ENCODE measurements around the gene PTPRJ.
A peak's percentile ranks its signal among the peaks of the same experiment; 100 is the strongest.

Gene PTPRJ

DNA sequence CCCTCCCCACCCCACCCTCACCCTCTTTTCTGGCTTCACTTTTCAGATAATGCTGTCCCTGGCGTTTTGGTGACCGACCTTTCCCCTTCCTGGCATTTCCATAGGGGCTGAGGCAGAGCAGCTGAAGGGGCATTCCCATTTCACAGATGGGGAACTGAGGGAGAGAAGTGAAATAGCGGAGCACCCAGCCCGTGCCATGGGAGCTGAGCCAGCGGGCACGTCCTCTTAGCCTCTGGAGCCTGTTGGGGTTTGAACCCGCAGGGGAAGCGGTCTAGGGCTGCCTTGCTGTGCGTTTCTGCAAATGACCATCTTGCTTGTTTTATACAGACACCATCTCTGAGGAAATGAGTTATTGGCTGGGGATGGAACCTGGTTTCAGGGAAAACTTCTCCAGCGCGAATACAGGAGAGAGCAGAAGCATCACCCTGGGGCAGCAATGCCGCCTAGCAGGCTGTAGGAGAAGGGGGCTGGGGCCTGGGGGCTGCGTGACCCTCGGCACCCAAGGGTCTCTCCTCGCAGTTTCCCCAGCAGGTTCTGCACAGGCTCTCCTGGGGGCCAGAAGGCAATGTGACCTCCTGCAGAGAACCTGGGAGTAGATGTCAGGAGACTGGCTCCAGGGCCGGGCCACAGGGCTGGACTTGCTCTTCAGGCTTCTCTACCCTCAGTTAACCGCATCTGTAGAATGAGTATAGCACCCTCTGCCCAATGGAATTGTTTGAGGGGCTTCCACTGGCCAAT lies 1.5 kb downstream of the PTPRJ start:
- peak overlapping the region; percentile 61 for H3K4me3 ChIP-seq (ENCODE audit: control insufficient read depth, low read depth, low read length)
- TF ChIP-seq CTCF (IDR thresholded peaks at IDR 0.05; ENCODE audit: control insufficient read depth, insufficient read depth, low read depth, low read length, missing control alignments), result no peak
- no peak for DNase-seq (ENCODE audit: low read depth)

- H3K4me3 ChIP-seq (ENCODE audit: control insufficient read depth, low read depth, low read length), result no peak overlapping the region
- no peak for DNase-seq (ENCODE audit: low read depth)
- no peak for TF ChIP-seq CTCF (IDR thresholded peaks at IDR 0.05; ENCODE audit: control insufficient read depth, insufficient read depth, low read depth, low read length, missing control alignments)
These were observed 2.3 kb downstream of the PTPRJ start for GRCh38 chr11:47982616-47983015.

- no peak overlapping the region for H3K4me3 ChIP-seq (ENCODE audit: control insufficient read depth, low read depth, low read length)
- TF ChIP-seq CTCF (IDR thresholded peaks at IDR 0.05; ENCODE audit: control insufficient read depth, insufficient read depth, low read depth, low read length, missing control alignments), result no peak
- no peak for DNase-seq (ENCODE audit: low read depth)
These were observed 3.4 kb downstream of the PTPRJ start for GRCh38 chr11:47983464-47984397.

DNA sequence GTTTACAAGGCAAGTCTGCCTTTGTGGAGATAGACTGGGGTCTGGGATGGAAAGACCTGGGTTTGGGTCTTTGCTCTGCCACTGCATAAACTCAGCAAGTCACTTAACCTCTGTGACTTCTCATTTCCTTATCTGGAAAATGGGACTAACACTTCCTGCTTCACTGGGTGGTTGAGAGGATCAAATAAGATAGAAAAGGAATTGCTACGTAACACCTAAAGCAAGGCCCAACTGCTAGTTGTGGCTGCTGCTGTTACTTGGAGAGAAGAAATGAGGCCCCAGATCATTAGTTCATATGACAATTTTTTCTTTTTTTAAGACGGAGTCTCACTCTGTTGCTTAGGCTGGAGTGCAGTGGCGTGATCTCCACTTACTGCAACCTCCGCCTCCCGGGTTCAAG lies 5.9 kb downstream of the PTPRJ start:
- DNase-seq (ENCODE audit: low read depth), result no peak
- no peak for TF ChIP-seq CTCF (IDR thresholded peaks at IDR 0.05; ENCODE audit: control insufficient read depth, insufficient read depth, low read depth, low read length, missing control alignments)
- no peak overlapping the region for H3K4me3 ChIP-seq (ENCODE audit: control insufficient read depth, low read depth, low read length)

- DNase-seq (ENCODE audit: low read depth), result no peak
- TF ChIP-seq CTCF (IDR thresholded peaks at IDR 0.05; ENCODE audit: control insufficient read depth, insufficient read depth, low read depth, low read length, missing control alignments), result no peak
- H3K4me3 ChIP-seq (ENCODE audit: control insufficient read depth, low read depth, low read length), result no peak overlapping the region
These were observed 6.4 kb downstream of the PTPRJ start for GRCh38 chr11:47986742-47987141.

- no peak for TF ChIP-seq CTCF (IDR thresholded peaks at IDR 0.05; ENCODE audit: control insufficient read depth, insufficient read depth, low read depth, low read length, missing control alignments)
- no peak for DNase-seq (ENCODE audit: low read depth)
- H3K4me3 ChIP-seq (ENCODE audit: control insufficient read depth, low read depth, low read length), result no peak overlapping the region
These were observed 7.0 kb downstream of the PTPRJ start for GRCh38 chr11:47987310-47987709.

All from AG09309 (cell line).